Measurements from ENCODE around the gene AUTS2. TPM values are rescaled to one million over a fixed set of nuclear protein-coding genes. Genes with fewer than 3 reads are reported as not detected.

The AUTS2 gene
- total RNA-seq, 4 donors from 2014 or later = 29.8 to 114 (median 59.4) TPM

DNA sequence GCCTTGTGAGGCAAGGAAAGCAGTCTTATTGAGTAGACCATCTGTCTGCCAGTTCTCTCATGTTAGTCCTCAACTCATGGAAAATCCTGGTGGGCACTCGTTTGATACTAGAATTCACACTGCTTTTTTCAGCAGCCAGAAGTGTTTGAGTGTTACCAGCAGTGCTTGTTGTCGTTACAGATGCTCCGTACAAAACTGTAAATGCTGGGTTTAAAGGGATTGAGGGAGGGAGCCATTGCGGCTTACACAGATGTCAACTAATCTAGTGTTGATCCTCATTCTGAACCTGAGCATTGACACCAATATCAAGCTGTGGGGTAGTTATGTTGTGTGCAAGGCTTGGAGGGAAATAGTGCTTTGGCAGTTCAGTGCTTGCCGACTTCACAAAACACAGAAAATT, 348.6 kb downstream of the AUTS2 start:
- Histone ChIP-seq H3K4me1 (no peaks in the 10 kb centered on the region), H3K4me3 (no peak overlapping the region), H3K27ac (no peak overlapping the region), H3K27me3 (no peaks in the 10 kb centered on the region), H3K36me3 (no peaks in the 10 kb centered on the region), H3K9me3 (no peaks in the 10 kb centered on the region)
- no peak for DNase-seq
- intact Hi-C loops (cut with DNase I; ENCODE audit: low total_unique reads) = no loop called here
- in situ Hi-C loops (cut with MboI; ENCODE audit: low pct_ligation_motif_present in 1 of 4, low pct_unique_long_range_greater_than_20kb in 1 of 4, low sequenced_read_pairs in 3 of 4) = no loop called here
- TF ChIP-seq, protein P1, sequence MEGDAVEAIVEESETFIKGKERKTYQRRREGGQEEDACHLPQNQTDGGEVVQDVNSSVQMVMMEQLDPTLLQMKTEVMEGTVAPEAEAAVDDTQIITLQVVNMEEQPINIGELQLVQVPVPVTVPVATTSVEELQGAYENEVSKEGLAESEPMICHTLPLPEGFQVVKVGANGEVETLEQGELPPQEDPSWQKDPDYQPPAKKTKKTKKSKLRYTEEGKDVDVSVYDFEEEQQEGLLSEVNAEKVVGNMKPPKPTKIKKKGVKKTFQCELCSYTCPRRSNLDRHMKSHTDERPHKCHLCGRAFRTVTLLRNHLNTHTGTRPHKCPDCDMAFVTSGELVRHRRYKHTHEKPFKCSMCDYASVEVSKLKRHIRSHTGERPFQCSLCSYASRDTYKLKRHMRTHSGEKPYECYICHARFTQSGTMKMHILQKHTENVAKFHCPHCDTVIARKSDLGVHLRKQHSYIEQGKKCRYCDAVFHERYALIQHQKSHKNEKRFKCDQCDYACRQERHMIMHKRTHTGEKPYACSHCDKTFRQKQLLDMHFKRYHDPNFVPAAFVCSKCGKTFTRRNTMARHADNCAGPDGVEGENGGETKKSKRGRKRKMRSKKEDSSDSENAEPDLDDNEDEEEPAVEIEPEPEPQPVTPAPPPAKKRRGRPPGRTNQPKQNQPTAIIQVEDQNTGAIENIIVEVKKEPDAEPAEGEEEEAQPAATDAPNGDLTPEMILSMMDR (IDR thresholded peaks at IDR 0.05) = no peak
- TF ChIP-seq POLR2AphosphoS5 (IDR thresholded peaks at IDR 0.05) = no peak
- no peak for TF ChIP-seq POLR2A (IDR thresholded peaks at IDR 0.05)
- no peak for TF ChIP-seq EP300 (IDR thresholded peaks at IDR 0.05; ENCODE audit: low read depth)
- 82 to 100% methylated on average over 1 to 5 of the region's 5 CpGs for WGBS, 2 donors (ENCODE audit: low coverage in 1 of 2)

DNA sequence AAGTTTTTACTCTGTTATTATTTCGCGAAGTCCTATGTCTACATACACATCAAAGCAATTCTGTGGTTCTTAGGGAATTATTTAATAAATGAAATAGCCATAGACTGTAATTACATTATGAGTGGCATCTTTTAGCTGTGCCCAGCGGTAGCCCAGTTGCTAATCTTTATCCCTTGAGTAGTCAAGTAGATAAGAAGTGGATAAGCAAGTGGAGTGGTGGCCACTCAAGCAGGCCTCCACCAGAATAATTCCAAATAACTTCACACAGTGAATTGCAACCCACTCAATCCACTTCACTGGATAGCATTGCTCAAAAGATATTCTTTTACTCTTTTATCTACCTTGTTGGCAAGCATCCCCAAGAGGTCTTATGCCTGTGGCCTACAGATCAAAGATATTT, 349.7 kb downstream of the AUTS2 start:
- 90 to 92% methylated on average over 3 of the region's 3 CpGs for WGBS, 2 donors (ENCODE audit: low coverage in 1 of 2)
- in situ Hi-C loops (cut with MboI; ENCODE audit: low pct_ligation_motif_present in 1 of 4, low pct_unique_long_range_greater_than_20kb in 1 of 4, low sequenced_read_pairs in 3 of 4) = no loop called here
- Histone ChIP-seq H3K4me3 (no peak overlapping the region), H3K9me3 (no peaks in the 10 kb centered on the region), H3K27me3 (no peaks in the 10 kb centered on the region), H3K36me3 (no peaks in the 10 kb centered on the region), H3K4me1 (no peaks in the 10 kb centered on the region), H3K27ac (no peak overlapping the region)
- TF ChIP-seq, protein P1 (IDR thresholded peaks at IDR 0.05) = no peak
- no peak for TF ChIP-seq POLR2AphosphoS5 (IDR thresholded peaks at IDR 0.05)
- TF ChIP-seq EP300 (IDR thresholded peaks at IDR 0.05; ENCODE audit: low read depth) = no peak
- TF ChIP-seq POLR2A (IDR thresholded peaks at IDR 0.05) = no peak
- intact Hi-C loops (cut with DNase I; ENCODE audit: low total_unique reads) = no loop called here
- DNase-seq = no peak

DNA sequence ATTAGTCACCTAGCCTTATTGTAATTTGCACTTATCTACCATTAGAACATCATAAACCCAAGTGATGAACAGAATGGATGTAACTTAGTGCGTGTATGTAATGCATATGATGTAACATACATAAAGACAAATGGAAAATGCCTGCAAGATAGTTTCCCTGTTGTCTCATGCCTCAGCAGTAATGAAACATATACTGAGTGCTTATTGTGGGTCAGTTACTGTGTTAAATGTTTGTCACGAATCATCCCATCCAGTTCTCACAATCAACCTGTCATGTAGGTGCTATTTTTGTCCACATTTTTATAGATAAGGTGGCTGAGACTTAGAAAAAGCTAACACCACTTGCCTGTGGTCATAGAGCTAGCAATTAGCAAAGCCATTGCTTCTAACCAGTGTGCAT, 350.8 kb downstream of the AUTS2 start:
- no peak for DNase-seq
- WGBS, 2 donors (ENCODE audit: low coverage in 1 of 2) = 57 to 58% methylated on average over 2 of the region's 2 CpGs
- in situ Hi-C loops (cut with MboI; ENCODE audit: low pct_ligation_motif_present in 1 of 4, low pct_unique_long_range_greater_than_20kb in 1 of 4, low sequenced_read_pairs in 3 of 4) = no loop called here
- intact Hi-C loops (cut with DNase I; ENCODE audit: low total_unique reads) = no loop called here
- TF ChIP-seq POLR2A (IDR thresholded peaks at IDR 0.05) (no peak), EP300 (IDR thresholded peaks at IDR 0.05; ENCODE audit: low read depth) (no peak), POLR2AphosphoS5 (IDR thresholded peaks at IDR 0.05) (no peak)
- TF ChIP-seq, protein P1 (IDR thresholded peaks at IDR 0.05) = no peak
- H3K36me3 ChIP-seq = no peaks in the 10 kb centered on the region
- no peak overlapping the region for H3K4me3 ChIP-seq
- no peaks in the 10 kb centered on the region for H3K27me3 ChIP-seq
- H3K4me1 ChIP-seq = no peaks in the 10 kb centered on the region
- no peak overlapping the region for H3K27ac ChIP-seq
- H3K9me3 ChIP-seq = no peaks in the 10 kb centered on the region

DNA sequence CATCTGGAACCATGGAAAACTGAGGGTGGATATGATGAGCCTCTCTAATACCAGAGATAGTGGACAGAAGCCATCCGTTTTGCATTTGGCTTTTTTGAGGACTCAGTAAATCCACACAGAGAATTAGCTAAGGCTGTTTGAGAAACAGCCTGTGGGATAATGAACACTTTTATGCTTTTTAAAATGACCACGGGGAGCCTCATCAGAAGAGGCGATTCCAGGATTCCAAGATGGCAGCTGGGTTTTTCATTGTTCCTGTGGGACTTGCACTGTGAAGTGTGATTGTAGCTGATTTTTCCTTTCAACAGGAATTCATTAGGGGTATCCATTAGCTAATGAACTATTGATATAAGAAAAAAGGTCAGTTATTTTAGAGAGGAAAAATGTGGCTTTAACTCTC, 353.2 kb downstream of the AUTS2 start:
- Histone ChIP-seq H3K36me3 (no peaks in the 10 kb centered on the region), H3K4me3 (no peak overlapping the region), H3K4me1 (no peaks in the 10 kb centered on the region), H3K27ac (no peak overlapping the region), H3K9me3 (no peaks in the 10 kb centered on the region), H3K27me3 (no peaks in the 10 kb centered on the region)
- WGBS, 2 donors (ENCODE audit: low coverage in 1 of 2) = 86 to 89% methylated on average over 3 of the region's 3 CpGs
- intact Hi-C loops (cut with DNase I; ENCODE audit: low total_unique reads) (no loop called here), in situ Hi-C loops (cut with MboI; ENCODE audit: low pct_ligation_motif_present in 1 of 4, low pct_unique_long_range_greater_than_20kb in 1 of 4, low sequenced_read_pairs in 3 of 4) (no loop called here)
- no peak for TF ChIP-seq EP300 (IDR thresholded peaks at IDR 0.05; ENCODE audit: low read depth)
- TF ChIP-seq, protein P1 (IDR thresholded peaks at IDR 0.05) = no peak
- TF ChIP-seq POLR2AphosphoS5 (IDR thresholded peaks at IDR 0.05) = no peak
- TF ChIP-seq POLR2A (IDR thresholded peaks at IDR 0.05) = no peak
- DNase-seq = no peak
